ENCODE data around the gene AMOTL1.

The AMOTL1 gene

GRCh38 chr11:94734563-94735275, 33.4 kb upstream of the AMOTL1 start:
- TF ChIP-seq CTCF (IDR thresholded peaks at IDR 0.05; ENCODE audit: control insufficient read depth, insufficient read depth, low read depth, low read length, missing control alignments) = no peak
- H3K4me3 ChIP-seq (ENCODE audit: control insufficient read depth, low read depth, low read length) = no peak overlapping the region
- DNase-seq (ENCODE audit: low read depth) = no peak

GRCh38 chr11:94735907-94736306, 32.2 kb upstream of the AMOTL1 start:
- no peak for TF ChIP-seq CTCF (IDR thresholded peaks at IDR 0.05; ENCODE audit: control insufficient read depth, insufficient read depth, low read depth, low read length, missing control alignments)
- no peak for DNase-seq (ENCODE audit: low read depth)
- no peak overlapping the region for H3K4me3 ChIP-seq (ENCODE audit: control insufficient read depth, low read depth, low read length)

- no peak overlapping the region for H3K4me3 ChIP-seq (ENCODE audit: control insufficient read depth, low read depth, low read length)
- no peak for TF ChIP-seq CTCF (IDR thresholded peaks at IDR 0.05; ENCODE audit: control insufficient read depth, insufficient read depth, low read depth, low read length, missing control alignments)
- no peak for DNase-seq (ENCODE audit: low read depth)
Measured at GRCh38 chr11:94737171-94737611, 31.0 kb upstream of the AMOTL1 start.

GRCh38 chr11:94738746-94739145, 29.4 kb upstream of the AMOTL1 start:
- no peak for DNase-seq (ENCODE audit: low read depth)
- H3K4me3 ChIP-seq (ENCODE audit: control insufficient read depth, low read depth, low read length) = no peak overlapping the region
- no peak for TF ChIP-seq CTCF (IDR thresholded peaks at IDR 0.05; ENCODE audit: control insufficient read depth, insufficient read depth, low read depth, low read length, missing control alignments)

GRCh38 chr11:94739331-94739730, 28.8 kb upstream of the AMOTL1 start:
- H3K4me3 ChIP-seq (ENCODE audit: control insufficient read depth, low read depth, low read length) = no peak overlapping the region
- no peak for TF ChIP-seq CTCF (IDR thresholded peaks at IDR 0.05; ENCODE audit: control insufficient read depth, insufficient read depth, low read depth, low read length, missing control alignments)
- DNase-seq (ENCODE audit: low read depth) = no peak

- peak overlapping the region; percentile 66 for H3K4me3 ChIP-seq (ENCODE audit: control insufficient read depth, low read depth, low read length)
- TF ChIP-seq CTCF (IDR thresholded peaks at IDR 0.05; ENCODE audit: control insufficient read depth, insufficient read depth, low read depth, low read length, missing control alignments) = no peak
Measured at GRCh38 chr11:94740083-94741021, 27.8 kb upstream of the AMOTL1 start.

More at GRCh38 chr11:94740083-94741021, 27.8 kb upstream of the AMOTL1 start:
- no peak for DNase-seq (ENCODE audit: low read depth)
